ENCODE data around the gene DEFB118. TPM values are rescaled to one million over a fixed set of nuclear protein-coding genes. Genes with fewer than 3 reads are reported as not detected.

DEFB118 gene
- total and polyA plus RNA-seq, 10 donors, result not detected

DNA sequence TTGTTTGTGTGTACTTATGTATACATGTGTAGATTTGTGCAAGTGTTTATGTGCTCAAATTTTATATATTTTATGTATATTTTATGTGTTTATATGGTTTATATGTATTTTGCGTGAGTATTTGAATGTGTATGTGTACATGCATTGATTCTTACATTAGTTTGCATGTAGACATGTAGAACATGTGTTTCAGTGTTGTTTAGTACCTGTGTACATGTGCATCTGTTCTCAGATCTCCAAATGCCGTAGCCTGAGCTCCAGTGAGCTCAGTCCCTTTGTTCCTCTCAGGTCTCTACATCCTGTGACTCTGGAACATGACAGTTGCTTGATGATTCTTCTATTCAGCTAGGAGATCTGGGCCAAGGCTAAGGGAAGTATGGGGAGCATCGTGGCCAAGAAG lies 26.5 kb downstream of the DEFB118 start:
- Histone ChIP-seq H3K4me1 (no peaks in the 10 kb centered on the region), H3K9me3 (no peaks in the 10 kb centered on the region), H3K27ac (no peak overlapping the region), H3K27me3 (replicated peaks in 1 of 7) (peaks cover 0 to 19% (median 0%) of the 10 kb centered on the region in 7 donors), H3K36me3 (no peaks in the 10 kb centered on the region), H3K4me3 (no peak overlapping the region)
- intact Hi-C loops (cut with DNase I; ENCODE audit: low total_unique reads), result no loop called here
- 42 to 53% (median 50%) methylated on average over 3 of the region's 3 CpGs for WGBS, 5 donors
- no peak for DNase-seq
- TF ChIP-seq POLR2A (IDR thresholded peaks at IDR 0.05) (no peak), CTCF (IDR thresholded peaks at IDR 0.05 in 8 of 11, conservative IDR thresholded peaks at IDR 0.05 in 3 of 11) (no peak), POLR2AphosphoS5 (IDR thresholded peaks at IDR 0.05) (no peak)

- Histone ChIP-seq H3K27ac (no peak overlapping the region), H3K9me3 (no peaks in the 10 kb centered on the region), H3K4me1 (no peaks in the 10 kb centered on the region), H3K36me3 (no peaks in the 10 kb centered on the region), H3K4me3 (no peak overlapping the region), H3K27me3 (replicated peaks in 1 of 7) (peaks cover 0 to 32% (median 0%) of the 10 kb centered on the region in 7 donors)
- TF ChIP-seq POLR2A (IDR thresholded peaks at IDR 0.05), result no peak
- TF ChIP-seq POLR2AphosphoS5 (IDR thresholded peaks at IDR 0.05), result no peak
- no peak for TF ChIP-seq CTCF (IDR thresholded peaks at IDR 0.05 in 8 of 11, conservative IDR thresholded peaks at IDR 0.05 in 3 of 11)
- WGBS, 5 donors, result 50 to 71% (median 61%) methylated on average over 1 of the region's 1 CpG
- no peak for DNase-seq
- intact Hi-C loops (cut with DNase I; ENCODE audit: low total_unique reads), result no loop called here
These were observed 35.5 kb downstream of the DEFB118 start for GRCh38 chr20:31403886-31404285.

DNA sequence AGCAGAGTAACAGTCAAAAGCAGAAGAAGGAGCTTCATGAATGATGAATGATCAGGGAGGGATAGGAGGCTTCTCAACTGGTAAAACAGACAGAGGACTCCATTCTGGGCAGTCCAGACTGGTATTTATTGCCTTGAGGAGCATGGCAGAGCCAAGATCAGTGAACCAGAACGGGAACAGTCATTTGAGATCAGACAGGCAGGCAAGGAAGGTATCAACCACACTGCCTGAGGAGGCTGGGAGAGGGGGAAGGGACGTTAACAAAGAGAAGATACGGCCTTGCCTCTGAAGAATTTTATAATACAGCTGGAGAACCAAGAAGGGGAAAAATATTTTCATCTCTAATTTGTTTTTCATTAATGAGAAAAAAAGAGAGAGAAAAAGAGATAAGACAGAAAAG lies 37.7 kb downstream of the DEFB118 start, which contains the start of gene DEFB121:
Gene DEFB121 (minus strand): TSS at position 101 of the 400 bp plus-strand sequence. CDS start 63 bp downstream, at position 38.
- intact Hi-C loops (cut with DNase I; ENCODE audit: low total_unique reads), result no loop called here
- no peak within 1 kb of the TSS for H3K27ac ChIP-seq
- peaks cover 0 to 43% (median 0%) of the 10 kb centered on the region in 7 donors for H3K27me3 ChIP-seq (replicated peaks in 1 of 7)
- no peak within 1 kb of the TSS for H3K4me3 ChIP-seq
- 40 to 51% (median 46%) methylated on average over 3 of the region's 3 CpGs for WGBS, 5 donors
- TF ChIP-seq CTCF (IDR thresholded peaks at IDR 0.05 in 8 of 11, conservative IDR thresholded peaks at IDR 0.05 in 3 of 11), result no peak
- TF ChIP-seq POLR2AphosphoS5 (IDR thresholded peaks at IDR 0.05), result no peak
- TF ChIP-seq POLR2A (IDR thresholded peaks at IDR 0.05), result no peak
- H3K9me3 ChIP-seq, result no peaks in the 10 kb centered on the region
- no peaks in the 10 kb centered on the region for H3K36me3 ChIP-seq
- H3K4me1 ChIP-seq, result no peaks in the 10 kb centered on the region
- no peak for DNase-seq

GRCh38 chr20:31410011-31410410 lies 41.6 kb downstream of the DEFB118 start:
- TF ChIP-seq POLR2A (IDR thresholded peaks at IDR 0.05) (no peak), POLR2AphosphoS5 (IDR thresholded peaks at IDR 0.05) (no peak), CTCF (IDR thresholded peaks at IDR 0.05 in 8 of 11, conservative IDR thresholded peaks at IDR 0.05 in 3 of 11) (no peak)

More at GRCh38 chr20:31410011-31410410, 41.6 kb downstream of the DEFB118 start:
- H3K36me3 ChIP-seq, result no peaks in the 10 kb centered on the region
- H3K9me3 ChIP-seq, result no peaks in the 10 kb centered on the region
- no peak for DNase-seq
- H3K27me3 ChIP-seq (replicated peaks in 1 of 7), result peaks cover 0 to 51% (median 0%) of the 10 kb centered on the region in 7 donors
- 45 to 76% (median 61%) methylated on average over 1 of the region's 1 CpG for WGBS, 5 donors
- intact Hi-C loops (cut with DNase I; ENCODE audit: low total_unique reads), result no loop called here
- H3K4me3 ChIP-seq, result no peak overlapping the region
- H3K27ac ChIP-seq, result no peak overlapping the region
- H3K4me1 ChIP-seq, result no peaks in the 10 kb centered on the region

Measured in spleen (tissue), 11 donors.